SK-N-SH (cell line): ENCODE results near the gene TOPAZ1. TPM values are rescaled to one million over a fixed set of nuclear protein-coding genes. Genes with fewer than 3 reads are reported as not detected.

Experiments used
- CTCF ChIA-PET: fragments of 300-600, 350-600 bp; formaldehyde crosslinking; extraction: SDS; loops from one replicate; lab custom pipeline; 2021; lab: Yijun Ruan, JAX
- POLR2A ChIA-PET: fragments of 350-600 bp; sonication (Branson Sonifier 250); formaldehyde crosslinking; extraction: SDS; loops from one replicate; lab custom pipeline; 2020; ENCODE audit warnings: antibody characterized with exemption, inconsistent platforms; lab: Yijun Ruan, JAX
- DNase-seq: peaks from one replicate; pipeline ENCODE4 v3.0.0; 2012
- H2AFZ ChIP-seq: fragments of 200-600 bp; sonication (generic); 2 replicates; pipeline ENCODE4 v1.8.1; 2016; ENCODE audit warnings: antibody characterized with exemption, mild to moderate bottlenecking, low read depth
- H3F3A ChIP-seq: fragments of 200-600 bp; sonication (generic); replicated peaks from 2 replicates; pipeline ENCODE3; 2016; ENCODE audit warnings: antibody characterized with exemption, mild to moderate bottlenecking; ENCODE audit not compliant: insufficient read depth
- H3K27ac ChIP-seq, 2 experiments: fragments of 200-500 bp in 1 of 2; fragments of 200-600 bp in 1 of 2; sonication (Bioruptor generic) in 1 of 2; sonication (generic), shearing (Covaris generic) in 1 of 2; 2 replicates each; pipeline versions ENCODE4 v1.5.1 to v1.6.1; 2014 to 2016; ENCODE audit warnings: low read depth in 2 of 2, inconsistent platforms in 1 of 2, low read length in 1 of 2, mild to moderate bottlenecking in 1 of 2, mixed read lengths in 1 of 2
- H3K27me3 ChIP-seq: fragments of 200-600 bp; sonication (generic), shearing (Covaris generic); 2 replicates; pipeline ENCODE4 v1.6.1; 2016; ENCODE audit warnings: mixed run types; ENCODE audit not compliant: insufficient read depth
- H3K36me3 ChIP-seq, 2 experiments: fragments of 200-500 bp in 1 of 2; fragments of 200-600 bp in 1 of 2; sonication (Bioruptor generic) in 1 of 2; sonication (generic) in 1 of 2; replicated peaks in 1 of 2; 2 replicates each; pipeline versions ENCODE3 to v1.5.1; 2014 to 2016; ENCODE audit warnings: low read length in 1 of 2, mild to moderate bottlenecking in 1 of 2; ENCODE audit not compliant: insufficient read depth in 2 of 2, control insufficient read depth in 1 of 2
- H3K4me1 ChIP-seq, 2 experiments: fragments of 200-500 bp in 1 of 2; fragments of 200-600 bp in 1 of 2; sonication (Bioruptor generic) in 1 of 2; sonication (generic), shearing (Covaris generic) in 1 of 2; 2 replicates each; pipeline versions ENCODE4 v1.5.1 to v1.6.1; 2014 to 2016; ENCODE audit warnings: low read depth in 1 of 2, low read length in 1 of 2, mixed run types in 1 of 2; ENCODE audit not compliant: insufficient read depth in 2 of 2, control insufficient read depth in 1 of 2
- H3K4me2 ChIP-seq: fragments of 200-600 bp; sonication (generic), shearing (Covaris generic); 2 replicates; pipeline ENCODE4 v1.6.1; 2017; ENCODE audit warnings: mixed run types
- H3K4me3 ChIP-seq, 2 experiments: fragments of 200-500 bp in 1 of 2; fragments of 200-600 bp in 1 of 2; sonication (Bioruptor generic) in 1 of 2; sonication (generic), shearing (Covaris generic) in 1 of 2; 2 replicates each; pipeline versions ENCODE4 v1.5.1 to v1.8.1; 2014 to 2016; ENCODE audit warnings: low read depth in 2 of 2, inconsistent platforms in 1 of 2, low read length in 1 of 2, mild to moderate bottlenecking in 1 of 2, mixed read lengths in 1 of 2, moderate library complexity in 1 of 2
- H3K79me2 ChIP-seq: fragments of 200-600 bp; sonication (generic); 2 replicates; pipeline ENCODE4 v1.8.1; 2017; ENCODE audit warnings: mild to moderate bottlenecking; ENCODE audit not compliant: insufficient read depth
- H3K9ac ChIP-seq: fragments of 200-600 bp; sonication (generic); 2 replicates; pipeline ENCODE4 v1.6.1; 2017; ENCODE audit warnings: mixed run types
- H3K9me2 ChIP-seq: fragments of 200-600 bp; sonication (generic); 2 replicates; pipeline ENCODE4 v1.6.1; 2017; ENCODE audit warnings: mixed run types
- H3K9me3 ChIP-seq: fragments of 200-600 bp; sonication (generic); 2 replicates; pipeline ENCODE4 v1.6.1; 2017; ENCODE audit warnings: mixed run types, mild to moderate bottlenecking, moderate library complexity
- H4K20me1 ChIP-seq: fragments of 200-600 bp; sonication (generic); 2 replicates; pipeline ENCODE4 v1.6.1; 2017; ENCODE audit warnings: mild to moderate bottlenecking, mixed run types; ENCODE audit not compliant: insufficient read depth
- EP300 ChIP-seq, 2 experiments: IDR thresholded peaks; 2 replicates each; pipeline versions ENCODE4 v1.4.0 to v1.6.1; 2012; ENCODE audit warnings: borderline replicate concordance in 1 of 2, low read depth in 1 of 2, low read length in 1 of 2
- EZH2phosphoT487 ChIP-seq: fragments of 200-600 bp; sonication (generic); IDR thresholded peaks from 2 replicates; pipeline ENCODE4 v1.6.1; 2017; ENCODE audit warnings: low read depth, mixed run types, mild to moderate bottlenecking, antibody characterized with exemption, moderate library complexity, borderline replicate concordance
- FOSL2 ChIP-seq: IDR thresholded peaks from 2 replicates; pipeline ENCODE4 v1.4.0; 2012; ENCODE audit warnings: low read depth, mild to moderate bottlenecking, moderate library complexity, borderline replicate concordance
- FOXJ3 ChIP-seq: sonication (generic); formaldehyde crosslinking; IDR thresholded peaks from 2 replicates; pipeline ENCODE4 v1.5.1; 2020; ENCODE audit warnings: mild to moderate bottlenecking, missing genetic modification reagents
- FOXM1 ChIP-seq: IDR thresholded peaks from 2 replicates; pipeline ENCODE4 v1.4.0; 2012; ENCODE audit warnings: low read depth, mild to moderate bottlenecking
- GABPA ChIP-seq: IDR thresholded peaks from 2 replicates; pipeline ENCODE4 v1.4.0; 2012; ENCODE audit warnings: low read depth, mild to moderate bottlenecking
- GATA2 ChIP-seq: sonication (generic); formaldehyde crosslinking; IDR thresholded peaks from 2 replicates; pipeline ENCODE4 v1.5.0; 2020; ENCODE audit warnings: mild to moderate bottlenecking, missing genetic modification reagents
- JUND ChIP-seq: IDR thresholded peaks from 2 replicates; pipeline ENCODE4 v1.4.0; 2012
- NFIC ChIP-seq: IDR thresholded peaks from 2 replicates; pipeline ENCODE4 v1.4.0; 2012; ENCODE audit warnings: borderline replicate concordance
- NRF1 ChIP-seq: IDR thresholded peaks from 2 replicates; pipeline ENCODE4 v1.6.1; 2012; ENCODE audit warnings: low read depth, mild to moderate bottlenecking, low read length
- RAD21 ChIP-seq: IDR thresholded peaks from 2 replicates; pipeline ENCODE4 v1.6.1; 2012; ENCODE audit warnings: mild to moderate bottlenecking, low read length
- RCOR1 ChIP-seq: fragments of 150-350 bp; IDR thresholded peaks from 2 replicates; pipeline ENCODE4 v1.6.1; 2017; ENCODE audit warnings: antibody characterized with exemption, low read length
- RFX5 ChIP-seq: IDR thresholded peaks from 2 replicates; pipeline ENCODE4 v1.6.1; 2012; ENCODE audit warnings: mild to moderate bottlenecking, improper control_type of control experiment, low read length
- RXRA ChIP-seq: IDR thresholded peaks from 2 replicates; pipeline ENCODE4 v1.4.0; 2012; ENCODE audit warnings: low read depth, mild to moderate bottlenecking, borderline replicate concordance
- SMC3 ChIP-seq: IDR thresholded peaks from 2 replicates; pipeline ENCODE4 v1.6.1; 2012; ENCODE audit warnings: low read depth, low read length, improper control_type of control experiment
- TAF1 ChIP-seq: IDR thresholded peaks from 2 replicates; pipeline ENCODE4 v1.6.1; 2012; ENCODE audit warnings: low read depth, mild to moderate bottlenecking, low read length, moderate library complexity, borderline replicate concordance
- WGBS: methylation state at CpG from one replicate; pipeline ENCODE4 v1.1.6; 2017; ENCODE audit warnings: low lambda C conversion rate; 5-methylcytosine and 5-hydroxymethylcytosine counted together
- polyA plus RNA-seq, 3 experiments: library from polyadenylated mRNA; depleted of rRNA; stranded (reverse); fragments of >200 nt; gene quantifications; 2 replicates each; pipeline ENCODE4 v1.2.3, GENCODE V29; 2012
- TF ChIP-seq, protein P1 (sequence below): IDR thresholded peaks from 2 replicates; pipeline ENCODE4 v1.6.1; 2012; ENCODE audit warnings: mild to moderate bottlenecking, low read depth, low read length, moderate library complexity
- TF ChIP-seq, protein P2 (sequence below): IDR thresholded peaks from 2 replicates; pipeline ENCODE4 v1.4.0; 2012; ENCODE audit warnings: low read depth
- TF ChIP-seq, protein P3 (sequence below): fragments of 200-600 bp; sonication (generic); IDR thresholded peaks from 2 replicates; pipeline ENCODE4 v1.6.1; 2017; ENCODE audit warnings: antibody characterized with exemption, mild to moderate bottlenecking, moderate library complexity

Gene TOPAZ1
- polyA plus RNA-seq, 1 of the 3 experiments (the other 2 are of a cell fraction): not detected

DNA sequence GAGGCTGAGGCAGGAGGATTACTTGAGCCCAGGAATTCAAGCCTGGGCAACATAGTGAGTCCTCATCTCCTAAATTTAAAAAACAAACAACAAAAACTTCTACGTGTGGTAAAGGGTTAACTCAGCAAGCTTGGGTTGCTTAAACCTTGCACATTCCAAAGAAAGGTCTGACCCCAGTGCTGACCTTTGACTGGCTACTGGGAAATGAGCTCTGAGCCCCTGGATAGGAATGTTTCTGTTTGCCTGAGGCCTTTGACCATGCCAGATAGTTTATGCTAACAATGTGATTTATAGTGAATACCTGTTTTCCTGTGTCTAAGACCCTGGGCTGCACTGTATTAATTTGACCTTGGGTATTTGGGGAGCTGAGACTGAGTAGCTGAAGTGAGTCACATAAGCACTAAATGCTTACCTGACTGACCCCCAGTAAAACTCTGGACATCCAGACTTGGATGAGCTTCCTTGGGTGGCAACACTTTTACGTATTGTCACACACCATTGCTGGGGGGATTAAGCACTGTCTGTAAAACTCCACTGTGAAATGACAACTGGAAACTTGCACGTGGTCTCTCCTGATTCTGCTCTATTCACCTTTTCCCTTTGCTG is 117.6 kb downstream of the TOPAZ1 start:
- Histone ChIP-seq H3K9me2 (no peaks in the 10 kb centered on the region), H3K9ac (no peak overlapping the region), H3K4me3 (no peak overlapping the region), H3K4me1 (peaks cover 0 to 5% of the 10 kb centered on the region in 2 experiments; a peak in 2 of 4 replicates), H3K36me3 (peaks cover 11 to 40% of the 10 kb centered on the region in 2 experiments), H3K4me2 (no peak overlapping the region), H3K27ac (no peak overlapping the region), H3K79me2 (peaks cover 5% of the 10 kb centered on the region), H3K9me3 (no peaks in the 10 kb centered on the region), H3F3A (peaks cover 5% of the 10 kb centered on the region), H3K27me3 (no peaks in the 10 kb centered on the region), H4K20me1 (0 out of 2 replicates have a peak, but pooled peaks cover 4% of the 10 kb centered on the region), H2AFZ (no peak overlapping the region)
- ChIA-PET POLR2A (no interaction called here), CTCF (no interaction called here)
- WGBS: 68% methylated on average over 3 of the region's 3 CpGs
- DNase-seq: no peak
- TF ChIP-seq JUND (no peak), RAD21 (no peak), EZH2phosphoT487 (no peak), NFIC (no peak), RFX5 (no peak), FOXJ3 (no peak), RCOR1 (no peak), GATA2 (CRISPR knock-in tag) (no peak), EP300 (IDR thresholded peaks at IDR 0.05; ENCODE audit: borderline replicate concordance in 1 of 2, low read depth in 1 of 2, low read length in 1 of 2) (no peak), FOSL2 (no peak), FOXM1 (no peak), TAF1 (no peak), GABPA (no peak), NRF1 (no peak), SMC3 (no peak), RXRA (no peak)
- TF ChIP-seq, protein P1, sequence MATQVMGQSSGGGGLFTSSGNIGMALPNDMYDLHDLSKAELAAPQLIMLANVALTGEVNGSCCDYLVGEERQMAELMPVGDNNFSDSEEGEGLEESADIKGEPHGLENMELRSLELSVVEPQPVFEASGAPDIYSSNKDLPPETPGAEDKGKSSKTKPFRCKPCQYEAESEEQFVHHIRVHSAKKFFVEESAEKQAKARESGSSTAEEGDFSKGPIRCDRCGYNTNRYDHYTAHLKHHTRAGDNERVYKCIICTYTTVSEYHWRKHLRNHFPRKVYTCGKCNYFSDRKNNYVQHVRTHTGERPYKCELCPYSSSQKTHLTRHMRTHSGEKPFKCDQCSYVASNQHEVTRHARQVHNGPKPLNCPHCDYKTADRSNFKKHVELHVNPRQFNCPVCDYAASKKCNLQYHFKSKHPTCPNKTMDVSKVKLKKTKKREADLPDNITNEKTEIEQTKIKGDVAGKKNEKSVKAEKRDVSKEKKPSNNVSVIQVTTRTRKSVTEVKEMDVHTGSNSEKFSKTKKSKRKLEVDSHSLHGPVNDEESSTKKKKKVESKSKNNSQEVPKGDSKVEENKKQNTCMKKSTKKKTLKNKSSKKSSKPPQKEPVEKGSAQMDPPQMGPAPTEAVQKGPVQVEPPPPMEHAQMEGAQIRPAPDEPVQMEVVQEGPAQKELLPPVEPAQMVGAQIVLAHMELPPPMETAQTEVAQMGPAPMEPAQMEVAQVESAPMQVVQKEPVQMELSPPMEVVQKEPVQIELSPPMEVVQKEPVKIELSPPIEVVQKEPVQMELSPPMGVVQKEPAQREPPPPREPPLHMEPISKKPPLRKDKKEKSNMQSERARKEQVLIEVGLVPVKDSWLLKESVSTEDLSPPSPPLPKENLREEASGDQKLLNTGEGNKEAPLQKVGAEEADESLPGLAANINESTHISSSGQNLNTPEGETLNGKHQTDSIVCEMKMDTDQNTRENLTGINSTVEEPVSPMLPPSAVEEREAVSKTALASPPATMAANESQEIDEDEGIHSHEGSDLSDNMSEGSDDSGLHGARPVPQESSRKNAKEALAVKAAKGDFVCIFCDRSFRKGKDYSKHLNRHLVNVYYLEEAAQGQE: no peak
- TF ChIP-seq, protein P2, sequence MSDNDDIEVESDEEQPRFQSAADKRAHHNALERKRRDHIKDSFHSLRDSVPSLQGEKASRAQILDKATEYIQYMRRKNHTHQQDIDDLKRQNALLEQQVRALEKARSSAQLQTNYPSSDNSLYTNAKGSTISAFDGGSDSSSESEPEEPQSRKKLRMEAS: no peak
- TF ChIP-seq, protein P3, sequence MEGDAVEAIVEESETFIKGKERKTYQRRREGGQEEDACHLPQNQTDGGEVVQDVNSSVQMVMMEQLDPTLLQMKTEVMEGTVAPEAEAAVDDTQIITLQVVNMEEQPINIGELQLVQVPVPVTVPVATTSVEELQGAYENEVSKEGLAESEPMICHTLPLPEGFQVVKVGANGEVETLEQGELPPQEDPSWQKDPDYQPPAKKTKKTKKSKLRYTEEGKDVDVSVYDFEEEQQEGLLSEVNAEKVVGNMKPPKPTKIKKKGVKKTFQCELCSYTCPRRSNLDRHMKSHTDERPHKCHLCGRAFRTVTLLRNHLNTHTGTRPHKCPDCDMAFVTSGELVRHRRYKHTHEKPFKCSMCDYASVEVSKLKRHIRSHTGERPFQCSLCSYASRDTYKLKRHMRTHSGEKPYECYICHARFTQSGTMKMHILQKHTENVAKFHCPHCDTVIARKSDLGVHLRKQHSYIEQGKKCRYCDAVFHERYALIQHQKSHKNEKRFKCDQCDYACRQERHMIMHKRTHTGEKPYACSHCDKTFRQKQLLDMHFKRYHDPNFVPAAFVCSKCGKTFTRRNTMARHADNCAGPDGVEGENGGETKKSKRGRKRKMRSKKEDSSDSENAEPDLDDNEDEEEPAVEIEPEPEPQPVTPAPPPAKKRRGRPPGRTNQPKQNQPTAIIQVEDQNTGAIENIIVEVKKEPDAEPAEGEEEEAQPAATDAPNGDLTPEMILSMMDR: no peak
